SK-N-DZ (cell line): ENCODE measurements around the gene FHOD3.
A peak's percentile ranks its signal among the peaks of the same experiment; 100 is the strongest.

Source experiments
- DNase-seq: peaks from one replicate; pipeline ENCODE4 v3.0.0-alpha.2; 2015; ENCODE audit warnings: low spot score

The FHOD3 gene

GRCh38 chr18:36655930-36656329 is 358.4 kb downstream of the FHOD3 start:
- DNase-seq, result no peak

- DNase-seq, result no peak
Measured at GRCh38 chr18:36658611-36659010, 361.1 kb downstream of the FHOD3 start.

GRCh38 chr18:36660311-36660710 is 362.8 kb downstream of the FHOD3 start:
- DNase-seq, result no peak

- DNase-seq, result no peak
Measured at GRCh38 chr18:36661999-36662398, 364.5 kb downstream of the FHOD3 start.

GRCh38 chr18:36663312-36663711 is 365.8 kb downstream of the FHOD3 start:
- no peak for DNase-seq

- no peak for DNase-seq
Measured at GRCh38 chr18:36665952-36666351, 368.4 kb downstream of the FHOD3 start.

GRCh38 chr18:36667811-36668210 is 370.3 kb downstream of the FHOD3 start:
- DNase-seq, result no peak

GRCh38 chr18:36668349-36668748 is 370.8 kb downstream of the FHOD3 start:
- no peak for DNase-seq

- no peak for DNase-seq
Measured at GRCh38 chr18:36672437-36673344, 375.2 kb downstream of the FHOD3 start.

- no peak for DNase-seq
Measured at GRCh38 chr18:36673452-36673851, 375.9 kb downstream of the FHOD3 start.

GRCh38 chr18:36675076-36675475 is 377.6 kb downstream of the FHOD3 start:
- DNase-seq, result no peak

- no peak for DNase-seq
Measured at GRCh38 chr18:36675542-36675941, 378.0 kb downstream of the FHOD3 start.

- no peak for DNase-seq
Measured at GRCh38 chr18:36676629-36677028, 379.1 kb downstream of the FHOD3 start.

- no peak for DNase-seq
Measured at GRCh38 chr18:36680042-36680441, 382.5 kb downstream of the FHOD3 start.

GRCh38 chr18:36685580-36685979 is 388.1 kb downstream of the FHOD3 start:
- no peak for DNase-seq

- DNase-seq, result peak; percentile 54
Measured at GRCh38 chr18:36688020-36688965, 390.8 kb downstream of the FHOD3 start.

- DNase-seq, result no peak
Measured at GRCh38 chr18:36692371-36692770, 394.9 kb downstream of the FHOD3 start.

GRCh38 chr18:36692921-36693332 is 395.4 kb downstream of the FHOD3 start:
- DNase-seq, result no peak

GRCh38 chr18:36693931-36694620 is 396.6 kb downstream of the FHOD3 start:
- no peak for DNase-seq

- no peak for DNase-seq
Measured at GRCh38 chr18:36695806-36696205, 398.3 kb downstream of the FHOD3 start.

GRCh38 chr18:36697905-36698304 is 400.4 kb downstream of the FHOD3 start:
- no peak for DNase-seq

GRCh38 chr18:36700955-36701354 is 403.4 kb downstream of the FHOD3 start:
- no peak for DNase-seq
